Activated T-helper 17 cell treated with anti-CD3 and anti-CD28 coated beads, Interleukin-2, amount 50 U/mL, for 72 hours (primary cell): ENCODE results near the gene IPP. TPM values are rescaled to one million over a fixed set of nuclear protein-coding genes. Genes with fewer than 3 reads are reported as not detected.

ENCODE experiments used
- ATAC-seq: fragments of 150-1000 bp; cut with Tn5 transposase; replicated peaks from 2 replicates; pipeline ENCODE4 v1.10.0; 2021; ENCODE audit warnings: mild to moderate bottlenecking, moderate library complexity
- H3K27ac Mint-ChIP-seq: one replicate; pipeline ENCODE4 v1.8.0; 2022; ENCODE audit warnings: mixed read lengths
- H3K27me3 Mint-ChIP-seq: one replicate; pipeline ENCODE4 v1.8.0; 2022; ENCODE audit warnings: mixed read lengths
- H3K36me3 Mint-ChIP-seq: one replicate; pipeline ENCODE4 v1.8.0; 2022; ENCODE audit warnings: low read depth, mild to moderate bottlenecking, mixed read lengths
- H3K4me1 Mint-ChIP-seq: one replicate; pipeline ENCODE4 v1.8.0; 2022; ENCODE audit warnings: mixed read lengths
- H3K4me3 Mint-ChIP-seq: one replicate; pipeline ENCODE4 v1.8.0; 2022; ENCODE audit warnings: mild to moderate bottlenecking, mixed read lengths
- H3K9me3 Mint-ChIP-seq: one replicate; pipeline ENCODE4 v1.8.0; 2022; ENCODE audit warnings: mixed read lengths
- total RNA-seq, 2 donors: library from RNA; stranded (reverse); gene quantifications; one replicate each; pipeline ENCODE4 v1.2.3, GENCODE V29; 2022

IPP gene
- total RNA-seq, 2 donors from 2014 or later: 10.0 to 15.4 TPM

DNA sequence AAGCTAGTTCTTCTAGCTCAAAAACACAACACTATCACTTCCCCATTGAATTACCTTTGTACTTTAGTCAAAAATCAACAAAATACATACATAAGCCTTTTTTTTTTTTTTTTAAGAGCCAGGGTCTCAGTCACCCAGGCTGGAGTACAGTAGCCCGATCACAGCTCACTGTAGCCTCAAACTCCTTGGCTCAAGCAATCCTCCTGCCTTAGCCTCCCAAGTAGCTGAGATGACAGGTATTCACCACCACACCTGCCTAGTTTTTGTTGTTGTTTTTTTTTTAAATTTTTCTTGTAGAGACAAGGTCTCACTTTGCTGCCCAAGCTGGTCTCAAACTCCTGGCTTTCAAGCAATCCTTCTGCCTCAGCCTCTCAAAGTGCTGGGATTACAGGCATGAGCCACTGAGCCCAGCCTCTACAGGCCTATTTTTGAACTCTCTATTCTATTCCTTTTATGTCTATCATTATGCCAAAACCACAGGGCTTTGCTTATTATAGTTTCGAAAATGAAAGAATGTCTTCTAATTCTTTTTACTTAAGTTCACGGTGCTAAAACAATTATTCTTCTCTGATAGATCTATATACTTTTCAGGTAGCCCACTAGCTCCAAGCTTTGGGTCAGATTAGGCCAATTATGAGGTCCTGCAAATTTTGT lies 93.8 kb downstream of the IPP start:
- no peaks in the 10 kb centered on the region for H3K27me3 Mint-ChIP-seq
- no peaks in the 10 kb centered on the region for H3K9me3 Mint-ChIP-seq
- peaks cover 13% of the 10 kb centered on the region for H3K4me1 Mint-ChIP-seq
- peaks cover 95% of the 10 kb centered on the region for H3K36me3 Mint-ChIP-seq
- ATAC-seq: no peak
- peak overlapping the region; percentile 28 for H3K27ac Mint-ChIP-seq
- no peak overlapping the region for H3K4me3 Mint-ChIP-seq

DNA sequence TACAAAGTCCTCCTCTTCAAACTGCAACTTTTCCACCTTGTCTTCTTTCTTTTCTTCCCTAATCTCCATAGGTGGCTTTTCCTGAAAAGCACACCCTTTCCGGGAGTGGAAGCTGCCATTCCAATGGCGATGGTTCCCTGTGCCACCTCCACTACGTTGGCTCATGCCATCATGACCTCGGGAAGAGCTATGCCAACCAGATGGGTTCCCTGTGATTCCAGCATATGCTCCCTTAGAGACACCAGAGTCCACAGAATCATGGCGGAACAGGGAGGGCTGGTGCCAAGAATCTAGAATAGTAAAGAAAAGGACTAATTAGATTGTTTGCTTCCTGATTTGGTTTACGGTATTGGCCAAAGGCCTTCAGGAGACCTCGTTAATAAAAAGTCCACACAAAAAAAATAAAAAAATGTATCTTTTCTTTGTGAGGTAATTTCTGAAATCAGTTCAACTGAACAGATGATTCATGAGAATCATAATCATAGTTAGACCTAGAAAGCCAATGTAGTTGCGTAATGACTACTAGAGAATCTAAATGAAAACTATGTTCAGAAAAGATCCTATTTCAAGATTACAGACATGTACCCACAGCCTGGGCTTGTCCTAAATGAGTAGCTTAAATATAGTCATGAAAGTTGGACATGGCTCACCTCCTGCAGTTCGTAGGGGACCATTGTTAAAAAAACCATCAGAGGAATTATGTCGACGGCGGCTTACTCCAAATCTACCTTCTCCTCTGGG lies 95.7 kb downstream of the IPP start:
- Mint-ChIP-seq H3K4me1 (peaks cover 13% of the 10 kb centered on the region), H3K27me3 (no peaks in the 10 kb centered on the region), H3K9me3 (no peaks in the 10 kb centered on the region), H3K36me3 (peaks cover 95% of the 10 kb centered on the region), H3K27ac (peak overlapping the region; percentile 88), H3K4me3 (peak overlapping the region; percentile 49)
- ATAC-seq: peak; percentile 99

Other genes with a start within 250 kb of the IPP start
- 100 to 1,000 TPM; 344 to 571 TPM for gene PRDX1, start 228.8 kb downstream of the IPP start, total RNA-seq
- 100 to 1,000 TPM; 121 to 151 TPM for gene AKR1A1, start 199.8 kb downstream of the IPP start, total RNA-seq
- gene NASP, start 166.6 kb downstream of the IPP start, total RNA-seq: 100 to 1,000 TPM; 113 to 224 TPM
- 1 to 10 TPM; 4.4 to 4.7 TPM for gene CCDC17, start 126.6 kb downstream of the IPP start, total RNA-seq
- 100 to 1,000 TPM; 105 to 129 TPM for gene GPBP1L1, start 64.1 kb downstream of the IPP start, total RNA-seq
- gene TMEM69, start 62.5 kb downstream of the IPP start, total RNA-seq: 10 to 100 TPM; 26.6 to 28.8 TPM
- gene MAST2, start 53.0 kb upstream of the IPP start, total RNA-seq: 10 to 100 TPM; 24.4 to 29.8 TPM